Glomerular visceral epithelial cell (primary cell): Measurements from ENCODE around the gene ZNF816.
"Not testable (repeated sequence)": the region's sequence is repeated elsewhere in the genome, so short reads cannot be mapped to it uniquely, and the experiment has no call there.

Experiments used
- DNase-seq: peaks from one replicate; pipeline ENCODE4 v3.0.0-alpha.2; 2016; ENCODE audit errors: extremely low spot score

Gene ZNF816

DNA sequence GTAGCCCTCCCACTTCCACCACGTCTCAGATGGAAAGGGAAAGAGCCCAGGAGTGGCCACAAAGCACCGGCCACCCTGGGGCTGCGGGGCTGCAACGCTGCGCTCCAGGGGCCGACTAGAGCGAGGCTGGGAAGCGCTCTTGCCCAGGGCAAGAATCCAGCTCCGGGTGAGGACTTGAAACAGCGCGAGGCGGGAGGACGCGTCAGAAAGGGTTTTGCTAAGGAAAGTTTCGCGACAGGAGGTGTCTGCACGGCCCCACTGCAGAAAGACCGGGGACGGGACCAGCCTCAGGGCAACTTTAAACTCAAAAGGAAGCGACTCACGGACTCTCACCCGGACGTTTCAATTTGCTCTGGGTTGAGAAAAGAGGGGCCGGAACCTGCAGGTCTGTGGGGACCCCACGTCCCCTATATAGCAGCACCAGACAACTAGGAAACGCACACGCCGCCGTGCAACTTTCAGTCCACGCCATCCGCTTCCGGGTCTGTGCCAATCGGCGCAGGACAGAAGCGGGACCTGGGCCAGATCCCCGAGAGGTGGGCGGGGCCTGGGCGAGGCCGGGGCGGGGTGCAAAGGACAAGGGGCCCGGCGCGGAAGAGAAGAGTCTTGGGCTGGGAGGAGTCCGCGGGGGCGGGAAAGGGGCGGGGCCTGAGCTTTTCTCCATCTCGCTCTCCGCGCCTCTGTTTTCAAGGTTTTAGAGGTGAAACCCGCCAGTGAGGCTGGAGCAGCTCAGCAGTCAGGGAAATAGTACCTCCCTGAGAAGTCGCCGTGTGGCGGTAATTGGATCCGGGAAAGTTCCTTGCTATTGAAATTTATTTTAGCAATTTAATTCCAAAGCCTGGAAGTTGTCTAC is at the start of gene ZNF816:
Gene ZNF816 (minus strand): TSS at position 488 of the 853 bp plus-strand sequence. CDS start 6,792 bp downstream, outside the sequence.
- DNase-seq = peak; percentile 8

DNA sequence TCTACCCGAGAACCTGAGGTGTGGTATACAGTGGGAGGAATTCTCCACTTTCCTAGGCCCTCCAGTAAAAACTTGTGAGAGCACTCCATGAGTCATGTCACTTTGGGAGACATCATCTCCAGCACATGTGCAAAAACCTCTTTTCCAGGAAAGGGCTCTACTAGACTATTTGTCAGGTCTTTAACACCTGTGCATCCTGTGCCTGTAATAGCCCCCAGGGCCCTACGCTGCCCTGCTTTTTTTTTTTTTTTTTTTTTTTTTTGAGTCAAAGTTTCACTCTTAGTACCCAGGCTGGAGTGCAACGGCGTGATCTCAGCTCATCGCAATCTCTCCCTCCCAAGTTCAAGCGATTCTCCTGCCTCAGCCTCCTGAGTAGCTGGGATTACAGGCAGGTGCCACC is 49.3 kb upstream of the ZNF816 start:
- no peak for DNase-seq

DNA sequence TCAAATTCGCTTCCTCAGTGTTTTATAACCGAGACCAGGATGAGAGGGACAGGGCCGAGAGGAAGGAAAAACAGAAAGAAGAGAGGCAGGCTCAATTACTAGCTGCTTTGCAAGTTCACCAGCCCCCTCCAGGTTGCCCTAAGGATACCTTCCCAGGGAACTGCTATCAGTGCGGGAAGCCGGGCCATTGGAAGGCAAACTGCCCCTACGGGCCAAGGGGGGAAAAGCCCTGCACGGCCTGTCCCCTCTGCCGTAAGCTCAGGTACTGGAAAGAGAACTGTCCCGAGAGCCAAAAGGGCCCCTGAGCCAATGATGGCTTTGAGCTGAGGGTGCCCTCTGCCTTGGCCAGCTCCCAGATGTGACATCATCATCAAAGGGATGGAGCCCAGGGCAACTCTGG is 47.8 kb upstream of the ZNF816 start:
- DNase-seq = no peak

DNA sequence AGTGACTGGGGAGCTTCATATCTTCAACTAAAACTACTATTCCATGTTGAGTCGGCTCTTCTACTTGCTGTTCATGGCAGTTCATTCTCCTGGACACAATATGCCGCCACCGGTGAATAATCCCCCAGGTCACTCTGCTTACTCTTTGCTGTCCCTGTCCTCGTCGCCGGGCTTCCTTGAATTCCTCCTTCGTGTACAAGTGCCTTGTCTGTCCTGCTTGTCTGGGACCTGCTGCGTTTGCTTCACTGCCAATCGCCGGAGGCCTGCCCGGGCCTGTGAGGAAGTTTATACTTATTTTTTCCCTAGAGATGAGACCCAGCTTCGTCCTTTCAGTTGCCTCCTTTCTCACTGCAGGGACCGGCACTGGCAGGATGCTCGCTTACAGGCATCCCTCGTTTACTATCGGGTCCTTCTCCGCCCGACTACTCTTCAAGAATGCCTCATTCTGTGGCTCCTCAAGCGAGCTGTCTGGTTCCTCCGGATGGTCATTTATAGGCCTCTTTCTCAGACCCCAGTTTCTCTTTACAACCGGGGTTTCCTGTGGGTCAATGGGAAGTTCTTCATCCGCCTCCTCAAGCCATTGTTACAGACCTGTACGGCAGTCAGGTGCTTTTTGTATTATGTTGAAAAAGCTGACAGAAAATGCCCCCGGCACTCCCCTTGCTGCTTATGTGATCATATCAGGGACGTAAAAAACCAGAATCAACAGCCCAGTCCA is 45.5 kb upstream of the ZNF816 start:
- no peak for DNase-seq

DNA sequence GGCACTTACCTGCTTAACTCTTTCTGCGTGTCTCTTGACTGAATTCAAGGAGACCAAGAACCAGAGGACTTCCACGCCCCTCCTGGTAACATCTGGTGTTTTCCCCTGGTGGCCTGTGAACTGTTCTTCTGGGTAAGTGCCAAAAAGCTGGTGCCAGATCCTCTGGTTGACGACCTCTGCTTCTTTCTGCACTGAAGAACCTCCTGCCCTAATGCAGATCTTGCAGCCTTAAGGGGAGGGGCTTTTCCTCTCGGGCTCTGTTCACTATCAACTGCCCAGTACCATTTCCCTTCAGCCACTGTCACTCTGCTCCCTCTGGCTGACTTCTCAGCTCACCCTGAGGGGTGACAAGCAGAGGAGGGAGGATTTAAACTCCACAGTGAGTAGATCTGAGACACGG is 44.9 kb upstream of the ZNF816 start:
- DNase-seq = no peak

DNA sequence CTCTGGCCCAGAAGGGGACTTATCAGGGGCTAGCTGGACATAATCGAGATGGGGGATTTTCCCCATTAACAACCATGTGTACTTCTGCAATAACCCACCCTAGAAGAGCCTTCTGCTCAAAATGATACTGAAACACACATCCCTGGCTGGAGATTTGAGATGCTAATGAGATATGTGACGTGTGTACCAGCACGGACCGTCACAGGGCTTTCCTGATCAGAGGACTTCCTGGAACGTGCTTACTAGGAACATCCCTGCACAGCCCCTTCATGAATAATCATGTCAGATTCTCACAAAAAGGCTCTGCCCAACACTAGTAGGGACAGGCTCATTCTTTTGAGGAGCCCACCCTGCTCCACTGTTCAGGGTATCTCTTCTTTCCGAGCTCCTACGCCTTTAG is 44.5 kb upstream of the ZNF816 start:
- DNase-seq = no peak

DNA sequence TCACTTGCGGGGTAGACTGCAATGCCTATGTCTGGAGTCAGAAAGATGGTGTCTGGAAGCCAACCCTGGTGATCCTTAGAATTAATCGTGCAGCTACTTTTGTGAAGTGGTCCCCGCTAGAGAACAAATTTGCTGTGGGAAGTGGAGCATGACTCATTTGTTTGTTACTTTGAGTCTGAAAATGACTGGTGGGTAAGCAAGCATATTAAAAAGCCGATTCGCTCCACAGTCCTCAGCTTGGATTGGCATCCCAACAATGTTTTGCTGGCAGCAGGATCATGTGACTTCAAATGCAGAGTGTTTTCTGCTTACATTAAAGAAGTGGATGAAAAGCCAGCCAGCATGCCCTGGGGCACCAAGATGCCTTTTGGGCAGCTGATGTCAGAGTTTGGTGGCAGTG is 41.6 kb upstream of the ZNF816 start:
- DNase-seq = no peak

DNA sequence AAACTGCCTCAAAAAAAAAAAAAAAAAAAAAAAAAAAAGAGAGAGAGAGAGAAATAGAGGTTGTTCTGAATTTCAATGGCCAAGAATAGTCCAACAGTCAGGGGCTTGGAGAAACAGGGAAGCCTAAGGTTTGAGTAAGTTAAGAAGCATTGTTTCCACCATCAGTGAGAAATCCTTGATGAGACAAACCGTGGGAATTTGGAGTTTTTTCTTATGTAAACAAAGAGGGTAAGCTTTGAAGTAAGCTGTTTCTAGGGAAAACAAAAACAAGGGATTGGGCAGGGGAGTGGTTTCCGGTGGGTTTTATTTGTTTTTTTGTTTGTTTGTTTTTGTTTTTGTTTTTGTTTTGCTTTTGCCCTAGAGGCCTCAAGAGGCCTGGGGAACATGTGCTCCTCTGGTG is 39.8 kb upstream of the ZNF816 start:
- no peak for DNase-seq

DNA sequence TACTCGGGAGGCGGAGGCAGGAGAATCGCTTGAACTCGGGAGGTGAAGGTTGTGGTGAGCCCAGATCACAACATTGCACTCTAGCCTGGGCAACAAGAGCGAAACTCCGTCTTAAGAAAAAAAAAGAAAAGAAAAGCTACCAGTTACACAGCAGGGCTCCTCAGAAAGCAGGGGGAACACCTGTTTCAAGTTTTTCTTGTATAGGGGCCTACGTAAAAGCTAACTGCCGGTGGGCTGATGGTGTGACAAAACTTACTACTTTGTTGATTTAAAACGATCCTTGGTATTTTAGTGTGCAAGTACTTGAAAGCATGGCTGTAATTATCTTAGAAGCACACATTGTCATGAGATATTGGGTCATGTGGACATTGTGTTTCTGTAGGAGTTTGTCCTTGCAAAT is 35.3 kb upstream of the ZNF816 start:
- no peak for DNase-seq

DNA sequence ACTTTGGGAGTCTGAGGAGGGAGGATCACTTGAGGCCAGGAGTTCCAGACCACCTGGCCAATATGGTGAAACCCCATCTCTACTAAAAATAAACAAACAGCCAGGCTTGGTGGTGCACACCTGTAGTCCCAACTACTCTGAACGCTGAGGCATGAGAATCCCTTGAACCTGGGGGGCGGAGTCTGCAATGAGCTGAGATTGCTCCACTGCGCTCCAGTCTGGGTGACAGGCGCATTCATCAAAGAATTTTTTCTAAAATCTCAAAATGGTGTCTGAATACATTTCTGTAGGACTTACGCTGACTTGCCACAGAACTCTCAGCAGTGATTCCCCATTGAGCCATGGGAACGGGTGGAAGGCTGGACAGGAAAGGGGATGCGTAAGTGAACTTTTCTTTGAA is 33.0 kb upstream of the ZNF816 start:
- DNase-seq = no peak

DNA sequence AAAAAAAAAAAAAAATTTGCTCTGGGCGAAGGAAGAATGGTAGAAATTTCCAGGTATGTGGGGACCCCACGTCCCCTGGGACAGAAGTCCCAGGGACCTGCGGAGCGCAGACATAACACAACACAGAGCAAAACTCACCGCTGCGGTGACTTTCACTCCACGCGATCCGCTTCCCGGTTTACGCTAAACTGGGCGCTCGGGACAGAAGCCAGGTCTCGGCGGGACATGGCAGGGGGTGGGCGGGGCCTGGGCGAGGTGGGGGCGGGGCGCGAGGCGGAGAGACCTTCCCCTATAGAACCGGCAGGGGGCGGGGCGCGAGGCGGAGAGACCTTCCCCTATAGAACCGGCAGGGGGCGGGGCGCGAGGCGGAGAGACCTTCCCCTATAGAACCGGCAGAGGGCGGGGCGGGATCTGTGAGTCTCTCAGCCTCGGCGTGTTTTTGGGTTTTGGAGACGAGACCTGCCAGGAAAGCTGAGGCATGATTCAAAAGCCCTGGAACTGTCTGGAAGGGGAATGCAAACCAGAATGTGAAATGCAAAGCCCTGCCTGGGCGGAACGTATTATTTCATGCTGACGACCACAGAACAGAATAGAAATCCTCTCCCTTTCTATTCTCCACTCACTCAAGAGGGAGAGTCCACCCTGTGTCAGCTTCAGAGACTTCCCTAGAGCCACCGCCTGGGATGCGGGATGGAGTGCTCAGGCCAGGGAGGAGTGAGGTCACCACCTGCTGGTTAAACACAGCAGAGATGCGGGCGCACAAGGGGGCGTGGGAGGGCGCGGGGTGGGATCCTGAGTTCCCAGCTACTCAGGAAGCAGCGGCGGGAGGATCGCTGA is 30.9 kb upstream of the ZNF816 start:
- no peak for DNase-seq

DNA sequence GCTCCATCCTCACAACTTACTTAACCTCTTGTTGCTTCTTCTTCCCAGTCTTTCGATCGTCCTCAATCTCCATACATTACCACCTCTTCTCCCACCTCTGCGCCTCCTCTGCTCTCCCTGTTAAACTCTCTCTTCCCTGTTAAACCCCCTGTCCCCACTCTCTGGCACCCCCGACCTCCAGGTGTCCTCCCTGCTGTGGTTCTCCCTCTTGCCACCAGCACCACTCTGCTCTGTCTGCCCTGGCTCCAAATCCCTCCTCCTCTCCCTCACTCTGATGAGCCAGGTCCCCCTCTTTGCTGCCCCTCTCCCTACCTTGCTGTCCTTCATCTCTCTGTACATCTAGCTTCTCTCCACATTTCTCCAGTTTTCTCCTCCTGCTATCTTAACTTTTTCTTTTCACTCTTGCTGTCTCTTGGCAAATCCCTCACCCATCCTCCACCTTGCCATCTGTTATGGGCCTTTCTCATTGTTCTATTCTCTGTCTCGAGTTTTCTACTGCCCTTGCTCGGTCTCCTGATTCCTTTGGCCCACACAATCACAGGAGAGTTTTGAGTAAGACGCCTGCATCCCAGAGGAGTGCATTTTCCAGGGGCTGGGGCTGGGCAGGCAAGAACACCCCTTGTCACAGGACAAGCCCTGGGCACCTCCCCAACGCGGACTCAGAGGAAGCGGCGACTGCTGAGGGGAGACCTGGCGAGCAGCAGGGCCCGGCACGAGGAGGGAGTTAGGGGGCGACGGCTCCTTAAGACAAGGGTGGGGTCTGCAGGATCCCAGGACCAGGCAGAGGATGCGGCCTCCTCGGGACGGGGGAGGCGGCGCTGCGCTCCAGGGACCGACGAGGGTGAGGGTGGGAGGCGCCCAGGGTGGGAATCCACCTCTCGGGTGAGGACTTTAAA is 29.7 kb upstream of the ZNF816 start:
- no peak for DNase-seq

DNA sequence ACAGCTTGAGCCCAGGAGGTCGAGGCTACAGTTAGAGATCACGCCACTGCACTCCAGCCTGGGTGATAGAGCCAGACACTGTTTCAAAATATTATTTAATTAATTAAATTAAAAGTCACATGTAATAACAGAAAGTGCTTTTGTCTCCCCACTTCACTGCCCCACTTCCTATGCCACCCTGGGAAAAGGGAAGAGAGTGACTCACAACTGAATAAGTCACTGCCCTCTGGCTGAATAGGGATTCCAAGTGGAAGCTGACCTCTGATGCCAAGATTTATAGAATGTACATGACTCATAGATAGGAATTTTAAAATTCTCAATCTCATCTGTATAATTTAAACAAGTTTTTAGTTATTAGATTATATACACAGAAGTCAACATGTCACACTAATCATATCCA is 28.8 kb upstream of the ZNF816 start:
- peak; percentile 11 for DNase-seq

DNA sequence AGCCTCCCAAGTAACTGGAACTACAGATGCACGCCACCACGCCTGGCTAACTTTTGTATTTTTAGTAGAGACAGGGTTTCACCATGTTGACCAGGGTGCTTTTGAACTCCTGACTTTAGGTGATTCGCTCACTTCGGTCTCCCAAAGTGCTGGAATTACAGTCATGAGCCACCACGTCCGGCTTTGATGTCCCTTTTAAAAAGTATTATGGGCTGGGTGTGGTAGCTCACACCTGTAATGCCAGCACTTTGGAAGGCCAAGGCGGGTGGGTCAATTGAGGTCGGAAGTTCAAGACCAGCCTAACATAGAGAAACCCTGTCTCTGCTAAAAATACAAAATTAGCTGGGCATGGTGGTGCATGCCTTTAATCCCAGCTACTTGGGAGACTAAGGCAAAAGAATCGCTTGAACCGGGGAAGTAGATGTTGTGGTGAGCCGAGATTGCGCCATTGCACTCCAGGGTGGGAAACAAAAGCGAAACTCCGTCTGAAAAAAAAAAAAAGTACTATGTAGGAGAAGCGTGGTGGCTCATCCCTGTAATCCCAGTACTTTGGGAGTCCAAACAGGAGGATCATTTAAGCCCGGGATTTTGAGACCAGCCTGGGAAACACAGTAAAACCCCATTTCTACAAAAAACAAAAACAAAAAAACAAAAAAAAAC is 28.2 kb upstream of the ZNF816 start:
- DNase-seq = no peak

DNA sequence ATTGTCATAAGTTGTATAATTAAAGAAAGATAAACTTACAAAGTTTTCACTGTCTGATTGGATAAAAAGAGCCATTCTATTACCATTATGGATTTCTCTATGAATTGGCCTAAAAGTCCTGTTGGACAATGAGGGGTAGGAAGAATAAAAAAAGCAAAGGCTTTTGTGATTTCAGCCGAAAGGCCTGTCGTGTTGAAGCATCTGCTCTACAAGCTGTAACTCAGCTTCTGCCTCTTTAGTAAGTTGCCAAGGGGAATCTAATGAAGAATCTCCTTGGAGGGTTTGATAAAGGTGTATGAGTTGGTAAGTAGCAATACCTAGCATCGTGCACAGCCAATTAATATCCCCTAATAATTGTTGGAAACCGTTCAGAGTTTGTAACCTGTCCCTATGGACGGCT is 25.8 kb upstream of the ZNF816 start:
- DNase-seq = no peak

DNA sequence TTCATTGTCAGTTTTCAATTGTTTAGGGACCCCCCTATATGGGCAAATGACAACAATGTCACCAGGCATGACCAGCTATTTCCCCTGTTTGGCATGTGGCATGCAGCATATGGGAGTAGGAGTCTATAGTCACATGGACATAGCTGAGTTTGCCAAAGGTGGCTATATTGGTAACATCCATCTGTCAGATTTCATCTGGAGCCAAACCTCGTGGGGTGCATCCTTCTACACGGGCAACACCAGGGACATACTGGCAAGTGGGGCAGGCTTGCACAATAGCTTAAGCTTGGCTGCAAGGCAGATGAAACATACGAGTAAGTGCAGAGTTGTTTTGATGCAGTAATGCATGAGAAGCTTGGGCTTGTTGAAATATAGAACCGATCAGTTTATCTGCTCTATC is 24.5 kb upstream of the ZNF816 start:
- DNase-seq = no peak

DNA sequence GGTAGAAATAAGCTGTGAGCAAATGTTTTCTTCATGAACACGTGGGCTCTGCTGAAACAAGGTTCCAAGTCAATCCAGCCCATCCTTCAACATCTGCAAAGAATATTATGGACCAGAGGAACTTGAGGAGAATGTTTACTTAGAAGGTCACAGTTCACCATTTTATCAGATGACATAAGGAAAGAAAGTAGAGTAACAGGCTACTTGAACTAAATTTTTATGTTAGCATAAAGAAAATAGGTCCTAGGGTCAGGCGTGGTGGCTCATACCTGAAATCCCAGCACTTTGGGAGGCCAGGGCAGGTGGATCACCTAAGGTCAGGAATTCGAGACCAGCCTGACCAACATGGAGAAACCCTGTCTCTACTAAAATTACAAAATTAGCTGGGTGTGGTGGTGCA is 20.5 kb upstream of the ZNF816 start:
- not testable (repeated sequence) for DNase-seq

DNA sequence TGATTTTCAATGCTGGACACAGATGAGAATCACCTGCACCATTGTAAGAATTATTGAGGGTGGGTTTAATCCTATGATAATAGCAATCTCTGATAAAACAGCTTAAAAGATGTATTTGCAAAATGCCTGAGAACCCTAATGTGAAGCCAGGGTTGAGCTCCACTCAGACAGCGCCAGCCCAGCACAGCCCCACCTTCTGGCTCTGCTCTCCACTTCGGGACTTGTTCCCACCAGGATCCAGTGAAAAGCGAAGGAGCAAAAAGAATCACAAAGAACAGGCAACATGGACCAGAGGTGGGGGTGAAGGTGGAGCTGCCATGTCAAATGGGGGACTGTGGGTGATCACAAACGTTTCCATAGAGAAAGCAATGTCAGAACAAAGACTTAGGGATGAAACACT is 18.6 kb upstream of the ZNF816 start:
- DNase-seq = no peak

DNA sequence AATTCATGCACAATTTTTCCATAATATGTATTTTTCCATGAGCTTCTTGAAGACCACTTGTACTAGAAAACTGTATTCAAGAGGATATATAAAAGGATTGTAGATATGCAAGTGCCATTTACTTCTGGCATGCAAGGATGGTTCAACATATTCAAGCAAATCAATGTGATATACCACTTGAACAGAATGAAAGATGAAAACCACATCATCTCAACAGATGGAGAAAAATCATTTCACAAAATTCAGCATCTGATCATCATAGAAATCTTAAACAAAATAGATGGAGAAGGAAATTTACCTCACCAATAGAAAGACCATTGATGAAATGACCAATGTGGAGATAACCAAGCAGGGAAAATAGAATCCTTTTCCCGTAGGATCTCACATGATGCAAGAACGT is 5.1 kb upstream of the ZNF816 start:
- DNase-seq = no peak

DNA sequence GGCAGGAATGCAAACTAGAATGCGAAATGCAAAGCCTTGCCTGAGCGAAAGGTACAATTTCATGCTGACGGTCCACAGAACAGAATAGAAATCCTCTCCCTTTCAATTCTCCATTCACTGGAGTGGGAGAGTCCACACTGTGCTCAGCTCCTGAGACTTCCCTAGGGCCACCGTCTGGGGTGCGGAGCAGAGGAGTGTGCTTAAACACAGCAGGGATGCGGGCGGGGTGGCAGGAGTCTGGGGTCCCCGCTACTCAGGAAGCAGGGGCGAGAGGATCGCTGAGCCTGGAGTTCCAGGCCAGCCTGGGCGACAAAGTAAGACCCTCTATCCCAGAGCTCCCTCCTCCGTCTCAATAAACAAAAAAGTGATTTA is 552 bp upstream of the ZNF816 start:
- no peak for DNase-seq

DNA sequence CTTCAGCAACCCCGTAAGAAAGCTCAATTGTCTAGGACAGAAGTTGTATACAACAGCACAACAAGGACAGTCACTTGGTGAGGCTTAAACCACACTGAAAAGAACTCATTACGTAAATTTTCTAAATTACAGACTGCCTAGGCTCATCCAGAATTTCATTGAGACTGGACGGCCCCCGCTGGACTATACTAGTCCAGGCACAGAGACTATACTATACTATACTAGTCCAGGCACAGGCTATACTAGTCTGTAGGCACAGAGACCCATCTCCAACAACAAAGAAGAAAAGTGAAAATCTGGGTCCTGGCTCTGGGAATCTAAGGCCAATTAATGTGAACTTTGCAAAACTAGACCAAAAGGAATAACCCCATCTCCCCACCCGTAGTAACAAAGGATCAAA is 700 bp downstream of the ZNF816 start:
- no peak for DNase-seq
